GM19395 (cell line): Measurements from ENCODE around the gene TRIM27.
"Not testable (repeated sequence)": the region's sequence is repeated elsewhere in the genome, so short reads cannot be mapped to it uniquely, and the experiment has no call there.

Experiments
- ATAC-seq: cut with Tn5 transposase; IDR thresholded peaks from one replicate; pipeline ENCODE4 v1.9.1; 2021; ENCODE audit warnings: mild to moderate bottlenecking, moderate library complexity; ENCODE audit not compliant: unreplicated experiment

TRIM27 gene

DNA sequence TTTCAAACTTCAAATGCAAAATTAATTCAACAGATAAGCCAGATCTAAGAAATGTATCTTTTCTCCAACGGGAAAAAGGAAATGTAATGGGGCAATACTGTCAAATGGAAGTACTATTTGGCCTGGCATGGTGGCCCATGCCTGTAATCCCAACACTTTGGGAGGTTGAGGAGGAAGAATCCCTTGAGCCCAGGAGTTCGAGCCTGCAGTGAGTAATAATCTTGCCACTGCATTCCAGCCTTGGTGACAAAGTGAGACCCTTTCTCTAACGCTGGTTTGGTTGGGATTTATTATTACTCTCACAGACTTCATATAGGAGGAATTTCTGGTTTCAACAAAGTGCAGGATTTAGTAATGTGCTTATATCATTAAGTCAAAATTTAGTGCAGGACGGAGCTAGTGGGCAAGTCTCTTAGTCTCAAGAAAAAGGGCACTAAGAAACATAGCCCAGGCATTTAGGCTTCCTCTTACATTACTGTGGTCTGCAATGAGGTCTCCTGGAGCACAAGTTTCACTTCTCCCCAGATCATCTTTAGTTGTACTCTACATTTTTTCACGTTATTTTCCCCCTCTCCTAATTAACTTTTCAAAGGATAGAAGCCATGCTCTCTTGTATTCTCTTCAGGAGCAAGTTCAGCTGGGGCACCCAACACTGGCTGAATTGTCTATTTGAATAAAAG is 23.1 kb downstream of the TRIM27 start:
- no peak for ATAC-seq

DNA sequence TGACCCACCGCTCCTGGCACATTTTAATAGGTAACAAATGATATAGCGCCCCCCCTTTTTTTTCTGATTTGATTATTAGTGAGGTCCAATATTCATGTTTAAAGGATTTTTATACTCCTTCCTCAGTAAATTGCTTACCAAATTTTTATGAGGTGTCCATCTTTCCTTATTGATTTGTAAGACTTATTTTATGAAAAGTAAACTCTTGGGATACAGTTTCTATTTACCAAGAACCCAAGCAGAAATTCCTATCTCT is 25.1 kb downstream of the TRIM27 start:
- ATAC-seq: no peak

DNA sequence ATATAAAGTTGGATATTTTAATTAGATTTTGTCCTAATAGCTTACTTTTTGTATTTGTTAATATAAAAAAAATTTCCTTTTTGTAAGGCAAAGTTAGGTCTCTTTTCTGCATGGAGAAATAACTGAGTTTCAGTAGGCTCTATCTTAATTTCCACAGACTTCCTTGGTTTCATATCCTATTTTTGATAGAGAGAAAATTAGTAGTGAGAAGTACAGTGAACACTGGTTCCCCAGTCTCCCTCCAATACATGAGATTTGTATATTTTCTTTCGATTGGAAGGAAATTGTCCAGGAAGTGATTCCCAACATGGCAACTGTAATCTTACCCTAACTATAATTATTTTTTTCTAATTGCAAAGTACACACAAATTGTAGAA is 26.4 kb downstream of the TRIM27 start:
- no peak for ATAC-seq

DNA sequence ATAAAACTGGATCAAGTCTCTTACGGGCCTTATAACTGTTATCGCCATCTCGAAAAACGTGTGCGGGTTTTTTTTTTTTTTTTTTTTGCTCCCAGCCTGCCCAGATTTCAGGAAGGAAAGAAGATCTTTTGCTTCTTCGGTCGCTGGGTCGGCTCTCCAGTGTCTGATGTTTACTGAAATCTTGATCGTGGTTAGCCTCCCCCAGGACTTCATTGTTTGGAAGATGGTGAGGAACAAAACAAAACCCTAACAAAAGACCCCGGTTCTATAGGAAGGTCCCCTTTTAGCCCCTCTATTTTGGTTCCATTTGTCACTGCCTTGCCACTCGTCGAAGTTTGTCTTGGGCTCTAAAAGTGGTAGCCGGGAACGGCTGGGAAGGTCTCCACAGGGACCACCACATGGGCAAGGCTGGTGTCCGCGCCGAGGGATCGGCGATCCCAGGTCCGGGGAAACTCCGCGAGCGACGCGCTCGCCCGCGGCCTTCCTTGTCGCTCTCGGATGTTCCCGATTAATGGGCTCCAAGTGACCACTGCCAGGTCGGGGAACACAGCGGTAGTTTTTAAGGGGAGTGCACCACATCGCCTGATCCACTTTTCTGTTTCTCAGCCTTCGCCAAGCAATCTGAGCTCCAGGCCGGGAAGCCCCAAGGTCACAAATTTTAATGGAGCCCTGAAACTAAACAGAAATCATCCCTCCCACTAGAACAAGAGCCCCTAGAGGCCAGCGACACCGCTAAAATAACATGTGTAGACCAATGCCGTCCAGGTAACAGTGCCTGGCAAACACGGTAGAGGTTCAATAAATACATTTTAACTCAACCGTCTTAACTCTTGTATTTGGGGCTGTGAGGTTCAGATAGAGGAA is 27.0 kb downstream of the TRIM27 start:
- peak; percentile 26 for ATAC-seq

DNA sequence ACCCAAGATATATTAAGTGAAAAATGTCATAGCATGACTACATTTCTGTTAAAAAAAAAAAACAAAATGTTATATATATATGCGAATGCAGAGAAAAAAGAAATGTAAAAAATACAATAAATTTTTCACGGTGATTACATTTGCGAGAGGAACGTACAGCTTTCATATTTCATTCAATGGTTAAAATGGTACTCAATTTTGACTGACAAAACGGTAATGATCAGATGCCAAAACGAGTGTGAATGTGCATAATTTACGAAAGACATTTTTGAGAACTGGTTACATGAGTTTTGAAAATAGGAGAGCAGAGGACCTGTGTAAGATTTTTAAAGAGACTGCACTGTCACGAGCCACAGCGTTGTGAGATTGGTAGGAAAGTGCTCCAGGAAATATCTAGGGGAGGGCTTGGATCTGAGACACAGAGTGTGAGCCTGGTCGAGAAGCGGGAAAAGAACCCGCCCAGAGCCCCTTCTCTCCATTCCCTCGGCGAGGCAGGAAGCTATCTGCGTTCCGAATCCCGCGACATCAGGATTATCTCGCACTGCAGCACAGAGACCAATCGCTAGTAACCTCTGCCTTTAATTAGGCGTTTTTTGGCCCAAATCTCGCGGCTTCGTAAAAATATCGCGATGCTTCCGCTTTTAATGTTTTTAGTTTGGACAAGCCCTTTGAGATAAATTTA is 28.5 kb downstream of the TRIM27 start:
- ATAC-seq: peak; percentile 76

DNA sequence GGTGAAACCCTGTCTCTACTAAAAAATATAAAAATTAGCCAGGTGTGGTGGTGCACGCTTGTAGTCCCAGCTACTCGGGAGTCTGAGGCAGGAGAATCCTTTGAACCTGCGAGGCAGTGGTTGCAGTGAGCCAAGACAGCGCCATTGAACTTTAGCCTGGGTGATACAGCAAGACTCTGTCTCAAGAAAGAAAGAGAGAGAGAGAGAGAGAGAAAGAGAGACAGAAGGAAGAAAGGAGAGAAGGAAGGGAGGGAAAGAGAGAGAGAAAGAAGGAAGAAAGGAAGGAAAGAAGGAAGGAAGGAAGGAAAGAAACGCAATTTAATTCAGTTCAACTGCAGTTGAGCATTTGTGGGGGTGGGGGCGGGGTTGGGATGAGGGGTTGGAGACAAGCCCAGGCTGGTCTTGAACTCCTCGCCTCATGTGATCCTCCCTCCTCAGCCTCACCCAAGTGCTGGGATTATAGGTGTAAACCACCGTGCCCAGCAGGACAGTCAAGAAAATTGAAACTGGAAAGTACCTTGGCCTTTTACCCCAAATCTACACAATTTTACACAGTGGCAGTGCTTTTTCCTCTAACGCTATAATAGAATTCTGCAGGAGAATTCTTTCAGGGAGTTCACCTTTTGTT is 30.5 kb downstream of the TRIM27 start:
- no peak for ATAC-seq

DNA sequence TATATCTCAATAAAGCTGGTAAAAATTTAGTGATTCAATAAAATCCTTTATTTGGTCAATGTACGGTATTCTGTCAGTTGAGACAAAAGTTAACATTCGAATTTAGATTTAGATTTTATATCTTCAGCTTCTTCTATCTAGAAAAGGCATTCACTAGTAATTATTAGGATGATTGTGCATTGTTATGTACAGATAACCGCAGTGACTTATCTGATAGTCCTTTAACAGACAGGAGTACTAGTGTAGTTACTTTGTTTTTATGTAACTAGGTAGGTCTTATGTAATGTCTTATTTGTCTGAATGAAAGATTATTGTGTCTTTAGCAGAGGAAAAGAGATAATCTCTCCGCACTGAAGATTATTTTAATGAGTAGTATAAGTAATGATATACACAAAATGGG is 31.3 kb downstream of the TRIM27 start:
- ATAC-seq: no peak

DNA sequence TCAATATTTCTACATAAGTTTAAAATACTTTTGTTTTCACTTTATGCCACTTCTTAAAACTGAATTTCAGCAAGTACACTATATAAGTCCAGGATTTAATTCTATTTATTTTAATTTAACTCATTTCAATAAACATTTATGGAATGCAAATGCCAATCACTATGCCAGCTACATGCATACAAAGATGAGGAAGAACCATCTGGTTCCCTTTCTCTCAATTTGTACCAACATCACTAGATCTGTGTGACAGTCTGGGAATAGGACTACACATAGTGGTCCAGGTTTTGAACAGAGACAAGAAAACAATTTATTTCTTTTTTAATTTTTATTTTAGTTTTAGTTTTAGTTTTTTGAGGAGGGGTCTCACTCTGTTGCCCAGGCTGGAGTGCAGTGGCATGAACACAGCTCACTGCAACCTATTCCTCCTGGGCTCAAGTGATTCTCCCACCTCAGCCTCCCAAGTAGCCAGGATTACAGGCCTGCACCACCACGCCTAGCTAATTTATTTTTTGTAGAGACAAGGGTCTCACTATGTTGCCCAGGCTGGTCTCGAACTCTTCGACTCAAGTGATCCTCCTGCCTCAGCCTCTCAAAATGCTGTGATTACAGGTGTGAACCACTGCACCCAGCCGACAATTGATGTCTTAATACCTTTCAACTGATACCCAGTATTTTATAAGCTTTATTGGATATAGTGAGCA is 35.8 kb downstream of the TRIM27 start:
- ATAC-seq: no peak

DNA sequence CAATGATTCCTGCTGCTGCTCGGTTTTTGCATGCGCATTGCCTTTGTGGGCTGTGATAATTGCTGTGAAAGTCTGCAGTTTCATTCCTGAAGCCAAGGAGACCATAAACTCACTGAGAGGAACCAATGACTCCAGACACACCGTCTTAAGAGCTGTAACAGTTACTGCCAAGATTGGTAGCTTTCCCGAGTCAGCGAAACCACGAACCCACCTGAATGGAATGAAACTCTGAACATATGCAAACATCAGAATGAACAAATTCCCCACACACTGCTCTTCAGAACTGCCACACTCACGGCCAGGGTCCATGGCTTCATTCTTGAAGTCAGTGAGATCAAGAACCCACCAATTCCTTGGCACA is 37.7 kb downstream of the TRIM27 start:
- ATAC-seq: no peak

DNA sequence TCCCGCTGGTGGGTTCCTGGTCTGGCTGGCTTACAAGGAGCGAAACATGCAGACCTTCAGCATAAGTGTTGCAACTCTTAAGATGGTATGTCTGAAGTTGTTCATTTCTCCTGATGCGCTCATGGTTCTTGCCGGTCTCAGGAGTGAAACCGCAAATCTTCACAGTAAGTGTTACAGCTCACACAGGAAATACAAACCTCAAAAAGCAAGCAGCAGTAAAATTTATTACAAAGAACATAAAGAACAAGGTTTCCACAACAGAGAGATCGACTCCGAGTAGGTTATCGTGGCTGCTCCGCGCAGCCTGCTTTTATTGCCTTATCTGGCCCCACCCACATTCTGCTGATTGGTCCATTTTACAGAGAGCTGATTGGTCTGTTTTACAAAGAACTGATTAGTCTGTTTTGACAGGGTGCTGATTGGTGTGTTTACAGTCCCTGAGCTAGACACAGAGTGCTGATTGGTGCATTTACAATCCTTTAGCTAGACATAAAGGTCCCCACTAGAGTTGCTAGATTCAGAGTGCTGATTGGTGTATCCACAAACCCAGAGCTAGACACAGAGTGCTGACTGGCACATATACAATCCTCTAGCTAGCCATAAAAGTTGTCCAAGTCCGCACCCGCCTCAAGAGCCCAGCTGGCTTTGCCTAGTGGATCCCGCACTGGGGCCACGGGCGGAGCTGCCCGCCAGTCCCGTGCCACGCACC is 39.2 kb downstream of the TRIM27 start:
- no peak for ATAC-seq

DNA sequence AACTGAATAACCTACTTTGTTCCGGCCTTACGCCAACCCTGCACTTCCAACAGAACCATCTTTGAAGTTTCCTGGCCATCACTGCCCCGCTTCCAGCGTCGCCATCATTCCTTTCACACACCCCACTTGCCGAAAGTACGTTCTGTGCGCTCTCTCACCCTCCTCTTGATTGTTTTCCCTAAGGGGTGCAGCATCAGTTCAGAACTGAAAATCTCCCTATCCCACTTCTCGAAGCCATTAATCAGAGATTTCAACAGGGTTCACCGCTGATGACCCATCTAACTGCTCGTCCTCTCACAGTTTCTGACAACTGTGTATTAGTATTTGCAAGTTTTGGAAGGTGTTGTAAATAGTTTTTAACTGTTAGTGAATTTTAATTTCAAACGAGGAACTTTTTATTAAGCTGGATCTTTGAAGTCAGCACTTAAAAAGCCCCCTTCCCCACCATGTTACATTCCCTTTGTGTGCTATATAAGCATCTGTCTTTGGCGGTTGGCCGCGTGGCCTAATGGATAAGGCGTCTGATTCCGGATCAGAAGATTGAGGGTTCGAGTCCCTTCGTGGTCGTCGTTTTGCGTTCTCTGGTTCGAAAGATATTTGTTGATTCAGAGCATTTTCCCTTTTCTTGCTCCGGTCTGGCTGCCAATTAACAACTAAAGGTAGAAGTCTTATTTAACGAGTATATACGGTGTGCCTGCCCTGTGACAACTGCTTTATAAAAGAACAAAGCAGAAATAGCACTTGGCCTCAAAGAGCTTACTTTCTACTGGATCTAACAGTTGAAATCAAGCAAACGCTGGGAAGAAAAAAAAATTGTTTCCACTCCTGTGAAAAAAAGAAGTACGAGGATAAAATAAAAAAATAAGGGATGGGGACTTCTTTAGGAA is 42.6 kb downstream of the TRIM27 start:
- ATAC-seq: peak; percentile 57

DNA sequence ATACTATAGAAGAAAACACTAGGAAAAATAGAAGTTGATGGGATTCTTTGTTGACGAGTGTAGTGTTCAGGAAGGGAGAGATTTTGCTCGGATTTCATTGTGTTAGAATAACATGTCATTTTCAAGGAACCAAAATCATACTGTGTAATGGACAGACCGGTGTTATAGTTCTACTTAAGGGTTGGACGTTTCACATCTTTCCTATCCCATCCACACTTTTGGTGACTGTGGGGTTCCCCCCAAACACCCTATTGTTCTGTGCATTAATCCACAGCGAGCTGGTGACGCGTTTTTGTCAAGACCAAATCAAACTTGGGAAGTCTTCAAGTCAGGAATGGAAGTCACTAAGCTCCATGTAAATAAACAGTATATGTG is 43.3 kb downstream of the TRIM27 start:
- ATAC-seq: no peak

DNA sequence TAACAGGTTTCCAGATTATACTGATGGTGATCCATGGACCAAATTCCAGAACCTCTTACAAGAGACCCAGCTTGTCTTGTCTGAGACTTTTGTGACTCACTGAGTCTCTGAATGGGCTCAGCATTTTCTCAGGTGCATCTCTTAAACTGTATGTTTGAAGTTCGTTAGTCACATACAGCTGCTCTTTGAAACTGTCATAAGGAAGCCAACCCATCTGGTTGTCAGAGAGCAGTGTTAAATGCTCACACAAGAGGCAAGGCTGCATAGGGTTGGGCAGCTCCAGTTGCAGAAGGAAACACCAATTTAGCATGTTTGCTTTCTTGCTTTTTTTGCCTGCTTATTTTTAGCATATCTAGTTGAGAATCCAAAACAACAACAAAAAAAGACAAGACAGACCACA is 47.1 kb downstream of the TRIM27 start:
- no peak for ATAC-seq

DNA sequence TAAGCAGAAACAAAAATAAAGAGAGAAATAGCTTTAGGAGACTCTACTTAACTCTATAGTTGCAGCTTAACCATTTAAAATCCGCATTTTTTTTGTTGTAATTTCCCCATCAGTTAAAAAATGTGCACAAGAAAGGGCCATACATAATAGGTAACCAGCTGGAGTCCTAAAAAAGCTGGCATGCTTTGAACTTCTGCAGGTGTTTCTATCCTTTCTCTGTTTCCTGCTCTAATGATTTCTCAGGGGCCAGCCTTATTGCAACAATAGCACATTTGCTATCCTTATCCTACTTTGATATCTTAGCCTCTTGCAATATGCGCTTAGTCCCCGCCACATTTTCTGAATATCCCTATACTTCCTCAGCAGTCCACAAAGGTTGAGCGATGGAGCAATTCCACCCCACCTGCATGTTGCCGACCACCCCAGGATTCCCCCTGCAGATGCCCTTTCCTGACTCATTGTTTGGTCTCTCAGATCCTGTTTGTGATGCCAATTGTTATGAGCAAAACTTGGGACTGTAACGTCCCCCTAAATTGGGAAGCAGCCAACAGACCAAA is 48.5 kb downstream of the TRIM27 start:
- no peak for ATAC-seq

DNA sequence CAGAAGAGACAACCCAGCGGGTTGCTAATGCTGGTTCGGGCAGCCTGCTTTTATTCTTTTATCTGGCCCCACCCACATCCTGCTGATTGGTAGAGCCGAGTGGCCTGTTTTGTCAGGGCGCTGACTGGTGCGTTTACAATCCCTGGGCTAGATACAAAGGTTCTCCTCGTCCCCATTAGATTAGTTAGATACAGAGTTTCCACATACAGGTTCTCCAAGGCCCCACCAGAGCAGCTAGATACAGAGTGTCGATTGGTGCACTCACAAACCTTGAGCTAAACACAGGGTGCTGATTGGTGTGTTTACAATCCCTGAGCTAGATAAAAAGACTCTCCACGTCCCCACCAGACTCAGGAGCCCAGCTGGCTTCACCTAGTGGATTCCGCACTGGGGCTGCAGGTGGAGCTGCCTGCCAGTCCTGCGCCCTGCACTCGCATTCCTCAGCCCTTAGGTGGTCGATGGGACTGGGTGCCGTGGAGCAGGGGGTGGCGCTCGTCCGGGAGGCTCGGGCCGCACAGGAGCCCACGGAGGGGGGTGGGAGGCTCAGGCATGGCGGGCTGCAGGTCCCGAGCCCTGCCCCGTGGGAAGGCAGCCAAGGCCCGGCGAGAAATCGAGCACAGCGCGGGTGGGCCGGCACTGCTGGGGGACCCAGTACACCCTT is 51.5 kb downstream of the TRIM27 start:
- not testable (repeated sequence) for ATAC-seq

DNA sequence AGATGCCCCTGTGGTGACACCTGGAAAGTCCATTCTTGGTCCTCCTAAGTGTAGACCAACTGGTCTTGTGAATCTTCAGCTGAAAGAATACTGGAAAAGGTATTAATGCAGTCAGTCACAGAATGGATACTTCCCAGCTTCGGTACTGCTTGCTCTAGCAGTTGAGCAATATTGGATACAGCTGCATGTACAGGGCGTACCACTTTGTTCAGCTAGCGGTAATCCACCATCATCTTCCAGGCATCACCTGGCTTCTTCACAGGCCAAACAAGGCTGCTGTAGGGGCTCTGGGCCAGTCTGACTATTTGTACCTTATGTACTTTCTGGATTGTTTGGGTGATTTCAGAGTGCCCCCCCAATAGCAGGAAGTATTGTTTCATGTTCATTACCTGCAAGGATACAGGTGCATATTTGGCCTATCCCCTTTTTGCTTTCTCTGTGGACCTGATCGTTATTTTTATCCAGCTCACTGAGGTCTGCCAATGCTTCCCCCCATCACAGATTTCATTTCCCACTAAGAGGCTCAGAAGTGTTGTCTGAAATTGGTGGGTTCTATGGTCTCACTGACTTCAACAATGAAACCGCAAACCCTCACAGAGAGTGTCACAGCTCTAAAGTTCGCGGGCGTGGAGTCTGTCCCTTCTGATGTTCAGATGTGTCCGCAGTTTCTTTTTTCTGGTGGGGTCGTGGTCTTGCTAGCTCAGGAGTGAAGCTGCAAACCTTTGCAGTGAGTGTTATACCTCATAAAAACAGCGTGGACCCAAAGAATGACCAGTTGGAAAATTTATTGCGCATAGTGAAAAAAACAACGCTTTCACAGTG is 52.2 kb downstream of the TRIM27 start:
- no peak for ATAC-seq

DNA sequence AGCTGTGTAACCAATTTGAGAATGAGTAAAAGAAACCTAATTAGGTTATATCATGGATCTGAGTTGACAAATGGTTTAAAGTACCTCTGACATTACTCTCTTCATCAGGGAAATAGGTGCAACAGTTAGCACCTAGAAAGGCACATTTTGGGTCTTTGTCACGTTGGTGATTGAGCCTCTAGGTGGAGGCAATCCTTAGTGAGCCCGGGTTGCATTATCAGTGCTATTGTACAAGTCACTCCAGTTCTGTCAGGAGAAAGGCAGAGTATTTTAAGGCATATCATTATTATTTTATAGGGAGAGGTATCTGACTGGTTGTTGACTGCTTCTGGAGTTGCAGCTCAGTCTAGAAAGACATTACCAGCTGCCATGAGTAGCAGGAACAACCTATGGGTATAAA is 54.9 kb downstream of the TRIM27 start:
- no peak for ATAC-seq

DNA sequence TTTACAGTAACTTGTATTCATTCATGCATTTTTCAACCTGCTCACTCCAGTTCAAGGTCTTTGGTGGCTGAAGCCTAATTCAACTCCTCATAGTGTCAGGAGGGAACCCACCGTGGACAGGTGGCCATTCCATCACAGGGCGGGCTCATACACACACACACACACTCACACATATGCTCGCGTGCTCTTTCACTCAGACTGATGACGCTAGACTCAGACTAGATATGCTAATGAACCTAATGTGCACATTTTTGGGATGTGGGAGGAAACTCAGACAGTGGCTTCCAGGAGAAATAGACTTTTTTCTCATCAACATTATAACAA is 56.7 kb downstream of the TRIM27 start:
- ATAC-seq: peak; percentile 16
